Brain microvascular endothelial cell (primary cell): ENCODE measurements around the gene KIAA1549.

Source experiments
- DNase-seq: peaks from one replicate; pipeline ENCODE4 v3.0.0-alpha.2; 2020
- H3K27ac ChIP-seq: fragments of 250-450 bp; sonication (Bioruptor Pico); 2 replicates; pipeline ENCODE4 v1.5.1; 2020; ENCODE audit warnings: mild to moderate bottlenecking, moderate library complexity
- H3K27me3 ChIP-seq: fragments of 250-450 bp; sonication (Bioruptor Pico); replicated peaks from 2 replicates; pipeline ENCODE4 v1.5.1; 2020; ENCODE audit warnings: mild to moderate bottlenecking
- H3K36me3 ChIP-seq: fragments of 250-450 bp; sonication (Bioruptor Pico); replicated peaks from 2 replicates; pipeline ENCODE4 v1.5.1; 2020; ENCODE audit warnings: mild to moderate bottlenecking
- H3K4me3 ChIP-seq: 2 replicates; pipeline ENCODE4 v1.5.1; 2011; ENCODE audit warnings: low read depth, mild to moderate bottlenecking, control low read depth, low read length, moderate library complexity
- CTCF ChIP-seq: IDR thresholded peaks from 2 replicates; pipeline ENCODE4 v1.5.1; 2011; ENCODE audit warnings: low read depth, mild to moderate bottlenecking, moderate library complexity, low read length, control low read depth, inconsistent platforms; ENCODE audit errors: missing control alignments
- in situ Hi-C: cut with HindIII; loops from 2 replicates; pipeline ENCODE4 v1.10.0; 2017; ENCODE audit warnings: low sequenced_read_pairs, low pct_ligation_motif_present

KIAA1549 gene

DNA sequence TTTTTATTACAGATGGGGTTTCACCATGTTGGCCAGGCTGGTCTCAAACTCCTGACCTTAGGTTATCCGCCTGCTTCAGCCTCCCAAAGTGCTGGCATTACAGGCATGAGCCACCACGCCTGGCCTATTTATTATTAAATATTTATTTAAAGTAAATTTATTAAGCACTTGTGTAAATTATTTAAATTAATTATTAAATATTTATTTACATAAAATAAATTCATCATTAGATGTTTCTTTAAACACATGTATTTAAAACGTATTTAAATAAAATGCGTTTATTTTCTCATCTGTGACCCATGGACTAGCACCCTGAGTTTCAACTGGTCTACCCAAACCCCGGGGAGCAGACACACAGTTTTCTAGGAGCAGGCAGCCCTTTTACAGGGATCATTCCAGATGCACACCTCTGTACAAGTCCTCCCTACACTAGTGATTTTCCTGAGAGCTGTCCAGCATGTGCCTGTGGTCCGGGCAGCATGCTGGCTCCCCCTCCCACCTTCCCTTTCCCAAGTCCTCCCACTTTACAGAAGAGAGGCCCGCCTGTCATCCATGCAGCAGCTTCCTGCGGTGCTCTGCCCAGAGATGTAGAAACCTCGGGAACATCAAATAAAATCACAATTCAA is 94.0 kb downstream of the KIAA1549 start:
- Histone ChIP-seq H3K27ac (no peak overlapping the region), H3K4me3 (no peak overlapping the region), H3K36me3 (no peaks in the 10 kb centered on the region), H3K27me3 (no peaks in the 10 kb centered on the region)
- in situ Hi-C loops: no loop called here
- TF ChIP-seq CTCF: no peak
- DNase-seq: no peak

- peak; percentile 70 for DNase-seq
- no peaks in the 10 kb centered on the region for H3K36me3 ChIP-seq
- no peak overlapping the region for H3K4me3 ChIP-seq
- no peaks in the 10 kb centered on the region for H3K27me3 ChIP-seq
- no peak overlapping the region for H3K27ac ChIP-seq
- in situ Hi-C loops: no loop called here
- TF ChIP-seq CTCF: peak; percentile 61
Observed at GRCh38 chr7:138886501-138886917, 94.7 kb downstream of the KIAA1549 start.

- Histone ChIP-seq H3K27ac (no peak overlapping the region), H3K27me3 (no peaks in the 10 kb centered on the region), H3K36me3 (no peaks in the 10 kb centered on the region), H3K4me3 (no peak overlapping the region)
- in situ Hi-C loops: no loop called here
- peak; percentile 40 for TF ChIP-seq CTCF
- DNase-seq: no peak
Observed at GRCh38 chr7:138885383-138886147, 95.6 kb downstream of the KIAA1549 start.

- in situ Hi-C loops: no loop called here
- DNase-seq: no peak
Observed at GRCh38 chr7:138882249-138882648, 98.9 kb downstream of the KIAA1549 start.

GRCh38 chr7:138881579-138882188 is 99.5 kb downstream of the KIAA1549 start:
- H3K27ac ChIP-seq: no peak overlapping the region
- no peak overlapping the region for H3K4me3 ChIP-seq
- no peaks in the 10 kb centered on the region for H3K27me3 ChIP-seq
- no peak for DNase-seq
- no peaks in the 10 kb centered on the region for H3K36me3 ChIP-seq
- no peak for TF ChIP-seq CTCF
- in situ Hi-C loops: no loop called here

More at GRCh38 chr7:138882249-138882648, 98.9 kb downstream of the KIAA1549 start:
- H3K36me3 ChIP-seq: no peaks in the 10 kb centered on the region
- H3K4me3 ChIP-seq: no peak overlapping the region
- no peak overlapping the region for H3K27ac ChIP-seq
- no peaks in the 10 kb centered on the region for H3K27me3 ChIP-seq
- no peak for TF ChIP-seq CTCF
